Body of pancreas (tissue), 4 donors: Measurements from ENCODE around the gene AFP. TPM values are rescaled to one million over a fixed set of nuclear protein-coding genes. Genes with fewer than 3 reads are reported as not detected.

Experiments
- ATAC-seq: fragments of 150-250 bp; one replicate; pipeline ENCODE4 v1.9.1; 2016
- DNase-seq, 4 donors: peaks; one replicate each; pipeline ENCODE4 v3.0.0-alpha.2; 2019
- H3K27ac ChIP-seq, 4 donors: fragments of 200-600 bp; sonication (generic); 1 replicate in 3 of 4; 2 replicates in 1 of 4; pipeline versions ENCODE4 v1.5.1 to v1.6.1; 2016 to 2019; ENCODE audit warnings: mild to moderate bottlenecking in 1 of 4, mixed read lengths in 1 of 4, moderate library complexity in 1 of 4
- H3K27me3 ChIP-seq, 2 donors: fragments of 200-600 bp; sonication (generic); one replicate each; pipeline ENCODE4 v1.6.0; 2016; ENCODE audit warnings: mild to moderate bottlenecking in 1 of 2
- H3K36me3 ChIP-seq, 2 donors: fragments of 200-600 bp; sonication (generic); replicated peaks in 1 of 2; 2 replicates each; pipeline ENCODE4 v1.5.1; 2016; ENCODE audit warnings: low read depth in 2 of 2; ENCODE audit not compliant: insufficient read depth in 1 of 2
- H3K4me1 ChIP-seq: fragments of 200-600 bp; sonication (generic); one replicate; pipeline ENCODE4 v1.6.0; 2016
- H3K4me3 ChIP-seq, 2 donors: fragments of 200-600 bp; sonication (generic); 1 replicate in 1 of 2; 2 replicates in 1 of 2; pipeline ENCODE4 v1.5.1; 2016 to 2019
- H3K9me3 ChIP-seq, 3 donors: fragments of 200-600 bp; sonication (generic); 1 replicate in 2 of 3; 2 replicates in 1 of 3; pipeline ENCODE4 v1.5.1; 2016
- CTCF ChIP-seq, 7 experiments: fragments of 450-650 bp in 4 of 7; fragments of 200-600 bp in 3 of 7; sonication (generic) in 3 of 7; IDR thresholded peaks; one replicate each; pipeline ENCODE4 v1.5.1; 2016 to 2019; ENCODE audit warnings: antibody characterized with exemption in 7 of 7
- POLR2A ChIP-seq, 3 donors: fragments of 450-650 bp; IDR thresholded peaks; one replicate each; pipeline ENCODE4 v1.6.1; 2016; ENCODE audit warnings: antibody characterized with exemption in 3 of 3, mild to moderate bottlenecking in 2 of 3
- WGBS, 2 donors: methylation state at CpG; one replicate each; pipeline ENCODE4 v1.1.5; 2017; 5-methylcytosine and 5-hydroxymethylcytosine counted together
- intact Hi-C: fragments of 100-400 bp; cut with DNase I; formaldehyde crosslinking; loops from one replicate; pipeline ENCODE4 v1.15.1; 2023
- total RNA-seq, 2 donors: library from RNA; depleted of rRNA; stranded (reverse); fragments of >200 nt; gene quantifications; one replicate each; pipeline ENCODE4 v1.1.0, GENCODE V29; 2016

AFP gene
- total RNA-seq, 2 donors from 2014 or later: not detected

DNA sequence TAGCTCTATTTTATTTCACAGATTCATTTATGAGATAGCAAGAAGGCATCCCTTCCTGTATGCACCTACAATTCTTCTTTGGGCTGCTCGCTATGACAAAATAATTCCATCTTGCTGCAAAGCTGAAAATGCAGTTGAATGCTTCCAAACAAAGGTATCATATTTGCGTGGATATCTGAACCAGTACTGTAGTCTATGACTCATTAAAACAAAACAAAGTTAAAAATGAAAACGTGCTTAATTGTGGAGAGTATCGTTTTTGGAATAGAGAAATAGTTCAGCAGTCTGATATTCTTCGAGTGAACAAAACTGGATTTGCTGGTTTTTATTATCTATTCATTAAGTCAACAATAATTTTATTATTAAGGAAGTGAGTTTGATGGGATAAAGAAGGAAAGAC is 6.3 kb downstream of the AFP start:
- Histone ChIP-seq H3K4me1 (peaks cover 10% of the 10 kb centered on the region), H3K36me3 (no peaks in the 10 kb centered on the region), H3K27ac (no peak overlapping the region), H3K27me3 (no peaks in the 10 kb centered on the region), H3K4me3 (no peak overlapping the region), H3K9me3 (no peaks in the 10 kb centered on the region)
- ATAC-seq: no peak
- no peak for DNase-seq
- WGBS, 2 donors: 26 to 27% methylated on average over 5 of the region's 5 CpGs
- TF ChIP-seq CTCF (IDR thresholded peaks at IDR 0.05) (no peak), POLR2A (IDR thresholded peaks at IDR 0.05) (no peak)
- intact Hi-C loops: no loop called here

GRCh38 chr4:73443224-73443623 is 7.2 kb downstream of the AFP start:
- TF ChIP-seq CTCF (IDR thresholded peaks at IDR 0.05) (no peak), POLR2A (IDR thresholded peaks at IDR 0.05) (no peak)
- H3K4me3 ChIP-seq: no peak overlapping the region
- intact Hi-C loops: no loop called here
- no peaks in the 10 kb centered on the region for H3K36me3 ChIP-seq
- no peak for ATAC-seq
- no peak overlapping the region for H3K27ac ChIP-seq
- peaks cover 10% of the 10 kb centered on the region for H3K4me1 ChIP-seq
- no peak for DNase-seq
- WGBS, 2 donors: 78 to 83% methylated on average over 3 of the region's 3 CpGs
- no peaks in the 10 kb centered on the region for H3K27me3 ChIP-seq
- no peaks in the 10 kb centered on the region for H3K9me3 ChIP-seq

- no peak for ATAC-seq
- DNase-seq: no peak
- TF ChIP-seq POLR2A (IDR thresholded peaks at IDR 0.05) (no peak), CTCF (IDR thresholded peaks at IDR 0.05) (no peak)
- Histone ChIP-seq H3K9me3 (no peaks in the 10 kb centered on the region), H3K27me3 (no peaks in the 10 kb centered on the region), H3K4me3 (no peak overlapping the region), H3K27ac (no peak overlapping the region), H3K36me3 (no peaks in the 10 kb centered on the region), H3K4me1 (peaks cover 13% of the 10 kb centered on the region)
- 73 to 82% methylated on average over 7 of the region's 7 CpGs for WGBS, 2 donors
- intact Hi-C loops: no loop called here
Measured at GRCh38 chr4:73445383-73446335, 9.6 kb downstream of the AFP start.

DNA sequence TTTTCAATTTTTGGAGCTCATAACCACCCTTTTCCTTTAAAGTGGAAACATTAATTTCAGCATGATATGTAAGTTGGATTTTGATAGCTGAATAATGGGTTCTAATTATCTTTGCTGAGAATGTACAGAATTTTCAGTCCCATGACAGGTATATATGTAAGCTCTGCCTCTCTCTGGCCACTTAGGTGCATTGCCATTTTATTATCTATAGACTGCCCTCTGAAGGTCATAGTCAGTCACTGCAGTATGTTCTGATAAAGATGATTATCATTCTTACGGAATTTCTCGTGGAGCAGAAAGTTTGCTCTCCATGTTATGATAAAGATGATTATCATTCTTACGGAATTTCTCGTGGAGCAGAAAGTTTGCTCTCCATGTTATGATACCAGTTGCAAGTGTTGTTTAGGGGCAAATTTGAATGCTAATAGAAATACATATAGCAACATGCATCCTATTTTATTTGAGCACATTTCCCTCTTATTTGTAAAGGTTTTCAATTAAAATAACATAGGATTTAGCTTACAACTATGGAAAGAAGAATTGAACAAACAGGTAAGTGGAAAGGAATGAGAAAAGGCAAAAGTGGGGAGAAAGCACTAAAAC is 10.4 kb downstream of the AFP start:
- peak in 3 of 4 donors; percentile 13 to 60 (median 35) for DNase-seq
- H3K36me3 ChIP-seq: no peaks in the 10 kb centered on the region
- H3K27me3 ChIP-seq: no peaks in the 10 kb centered on the region
- H3K4me1 ChIP-seq: peaks cover 18% of the 10 kb centered on the region
- H3K27ac ChIP-seq: no peak overlapping the region
- 3 to 9% methylated on average over 4 of the region's 4 CpGs for WGBS, 2 donors
- ATAC-seq: peak; percentile 92
- no peak overlapping the region for H3K4me3 ChIP-seq
- peak; percentile 59 to 97 (median 95) for TF ChIP-seq CTCF (IDR thresholded peaks at IDR 0.05)
- TF ChIP-seq POLR2A (IDR thresholded peaks at IDR 0.05): no peak
- H3K9me3 ChIP-seq: no peaks in the 10 kb centered on the region
- intact Hi-C loops: no loop called here
